ENCODE results near the gene DEXI. TPM values are rescaled to one million over a fixed set of nuclear protein-coding genes. Genes with fewer than 3 reads are reported as not detected.

Gene DEXI
- total RNA-seq, 1 donor: 34.0 TPM

DNA sequence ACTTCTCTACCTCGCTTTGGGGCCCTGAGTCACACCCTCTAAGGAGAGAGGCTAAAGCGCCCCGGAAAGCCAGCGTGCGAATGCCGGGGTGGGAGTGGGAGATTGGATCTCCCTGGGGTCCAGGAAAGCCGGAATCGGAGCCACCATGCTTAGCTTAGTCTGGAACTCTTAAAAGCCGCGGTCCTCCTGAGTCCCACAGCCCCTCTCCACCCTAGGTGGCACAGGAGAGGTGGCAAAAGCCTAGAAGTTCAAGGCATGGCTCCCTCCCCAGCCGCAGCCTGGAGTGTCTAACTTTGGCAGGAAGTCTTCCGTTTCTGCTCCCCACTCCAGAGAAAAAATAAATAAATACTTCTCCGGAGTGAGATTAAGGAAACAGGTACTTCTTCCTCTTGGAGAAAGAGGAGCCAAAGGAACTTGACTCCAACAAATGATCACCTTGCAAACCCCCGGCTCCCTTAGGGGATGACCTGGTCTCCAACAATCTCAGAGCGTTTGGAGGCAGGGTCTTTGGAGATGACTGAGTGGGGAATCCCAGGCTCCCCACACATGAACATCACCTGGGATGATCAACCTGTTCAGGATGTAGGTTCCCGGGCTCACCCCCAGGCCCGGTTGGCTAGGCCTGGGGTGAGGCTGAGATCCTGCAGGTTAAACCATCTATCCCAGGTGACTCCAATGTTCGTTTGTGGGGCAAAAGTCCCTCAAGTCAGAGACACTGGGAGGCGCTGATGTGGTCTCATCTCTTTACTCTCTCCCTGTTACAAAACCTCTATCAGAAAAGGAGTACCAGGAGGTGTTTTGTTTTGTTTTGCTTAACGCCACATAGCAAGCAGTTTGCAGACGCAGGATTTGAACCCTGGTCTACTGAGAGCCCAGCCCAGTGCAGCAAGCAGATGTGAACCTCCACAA, 62.3 kb downstream of the DEXI start:
- H3K27ac ChIP-seq (ENCODE audit: low read depth, low read length): no peak overlapping the region
- peaks cover 22% of the 10 kb centered on the region for H3K27me3 ChIP-seq (ENCODE audit: insufficient read depth, low read length)
- no peak overlapping the region for H2AFZ ChIP-seq (ENCODE audit: low read length)
- no peak for DNase-seq (ENCODE audit: insufficient read length, low spot score, missing footprints)
- H3K4me3 ChIP-seq (ENCODE audit: insufficient read depth, low read length): peak overlapping the region; percentile 82
- no peaks in the 10 kb centered on the region for H4K20me1 ChIP-seq (ENCODE audit: insufficient read depth, low read length)
- H3K9me3 ChIP-seq (ENCODE audit: low read depth, low read length): no peaks in the 10 kb centered on the region
- H3K4me1 ChIP-seq (ENCODE audit: insufficient read depth, low read length): peaks cover 30% of the 10 kb centered on the region
- peak overlapping the region; percentile 89 for H3K4me2 ChIP-seq (ENCODE audit: insufficient read depth, low read length)
- H3K36me3 ChIP-seq (ENCODE audit: insufficient read depth, low read length): no peaks in the 10 kb centered on the region
- no peaks in the 10 kb centered on the region for H3K79me2 ChIP-seq (ENCODE audit: insufficient read depth, low read length)
- TF ChIP-seq, protein P1, sequence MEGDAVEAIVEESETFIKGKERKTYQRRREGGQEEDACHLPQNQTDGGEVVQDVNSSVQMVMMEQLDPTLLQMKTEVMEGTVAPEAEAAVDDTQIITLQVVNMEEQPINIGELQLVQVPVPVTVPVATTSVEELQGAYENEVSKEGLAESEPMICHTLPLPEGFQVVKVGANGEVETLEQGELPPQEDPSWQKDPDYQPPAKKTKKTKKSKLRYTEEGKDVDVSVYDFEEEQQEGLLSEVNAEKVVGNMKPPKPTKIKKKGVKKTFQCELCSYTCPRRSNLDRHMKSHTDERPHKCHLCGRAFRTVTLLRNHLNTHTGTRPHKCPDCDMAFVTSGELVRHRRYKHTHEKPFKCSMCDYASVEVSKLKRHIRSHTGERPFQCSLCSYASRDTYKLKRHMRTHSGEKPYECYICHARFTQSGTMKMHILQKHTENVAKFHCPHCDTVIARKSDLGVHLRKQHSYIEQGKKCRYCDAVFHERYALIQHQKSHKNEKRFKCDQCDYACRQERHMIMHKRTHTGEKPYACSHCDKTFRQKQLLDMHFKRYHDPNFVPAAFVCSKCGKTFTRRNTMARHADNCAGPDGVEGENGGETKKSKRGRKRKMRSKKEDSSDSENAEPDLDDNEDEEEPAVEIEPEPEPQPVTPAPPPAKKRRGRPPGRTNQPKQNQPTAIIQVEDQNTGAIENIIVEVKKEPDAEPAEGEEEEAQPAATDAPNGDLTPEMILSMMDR (IDR thresholded peaks at IDR 0.05; ENCODE audit: extremely low read depth, low read depth, low read length): no peak

Other genes starting within 250 kb of the DEXI start
- gene TEKT5, start 247.5 kb downstream of the DEXI start, total RNA-seq: 0.29 and 0.36 TPM in 2 replicates
- gene NUBP1, start 198.6 kb downstream of the DEXI start, total RNA-seq: 19.5 and 20.0 TPM in 2 replicates
- under 0.01 TPM in 1 of 2 replicates, not detected in the other for gene TVP23A, start 123.7 kb downstream of the DEXI start, total RNA-seq
- 2.5 and 2.7 TPM in 2 replicates for gene CIITA, start 65.3 kb downstream of the DEXI start, total RNA-seq
- 18.9 and 25.7 TPM in 2 replicates for gene CLEC16A, start 2.1 kb upstream of the DEXI start, total RNA-seq